Skin of body (tissue), 2 donors: Measurements from ENCODE around the gene COL4A1. TPM values are rescaled to one million over a fixed set of nuclear protein-coding genes. Genes with fewer than 3 reads are reported as not detected.
A peak's percentile ranks its signal among the peaks of the same experiment; 100 is the strongest.

Source experiments
- DNase-seq: peaks from one replicate; lab custom pipeline; 2025; lab: John Stamatoyannopoulos, UW
- total RNA-seq: library from RNA; depleted of rRNA; stranded (reverse); fragments of >200 nt; gene quantifications from one replicate; pipeline ENCODE4 v1.2.3, GENCODE V29; 2014

The COL4A1 gene
- total RNA-seq, 1 donor from 2014 or later, result 740 TPM

GRCh38 chr13:110137680-110138009 is 169.3 kb downstream of the COL4A1 start:
- DNase-seq, result peak; percentile 53

GRCh38 chr13:110136660-110137585 is 170.0 kb downstream of the COL4A1 start:
- DNase-seq, result no peak

DNA sequence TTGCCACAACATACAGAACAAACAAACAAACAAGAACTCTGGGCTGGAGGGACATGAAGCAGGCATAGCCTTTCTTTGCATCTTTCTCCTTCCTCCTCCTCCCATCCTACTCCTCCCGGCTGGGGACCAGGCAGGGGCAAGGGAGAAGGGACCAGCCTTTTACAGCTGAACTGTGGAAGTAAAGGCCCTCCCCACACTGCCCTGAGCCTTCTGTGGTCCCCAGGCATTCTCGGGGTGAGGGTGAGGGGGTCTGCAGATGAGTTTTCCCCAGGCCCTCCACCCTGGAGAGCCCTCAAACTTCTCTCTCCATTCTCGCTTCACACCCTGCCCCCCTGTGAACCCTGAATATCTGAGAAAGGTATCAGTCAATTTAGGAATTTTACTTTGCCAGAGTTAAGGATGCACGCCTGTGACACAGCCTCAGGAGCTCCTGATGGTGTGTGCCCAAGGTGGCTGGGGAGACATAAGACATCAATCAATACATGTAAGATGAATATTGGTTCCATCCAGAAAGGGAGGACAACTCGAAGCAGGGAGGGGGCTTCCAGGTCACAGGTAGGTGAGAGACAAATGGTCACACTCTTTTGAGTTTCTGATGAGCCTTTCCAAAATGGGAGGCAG is 170.9 kb downstream of the COL4A1 start:
- no peak for DNase-seq

DNA sequence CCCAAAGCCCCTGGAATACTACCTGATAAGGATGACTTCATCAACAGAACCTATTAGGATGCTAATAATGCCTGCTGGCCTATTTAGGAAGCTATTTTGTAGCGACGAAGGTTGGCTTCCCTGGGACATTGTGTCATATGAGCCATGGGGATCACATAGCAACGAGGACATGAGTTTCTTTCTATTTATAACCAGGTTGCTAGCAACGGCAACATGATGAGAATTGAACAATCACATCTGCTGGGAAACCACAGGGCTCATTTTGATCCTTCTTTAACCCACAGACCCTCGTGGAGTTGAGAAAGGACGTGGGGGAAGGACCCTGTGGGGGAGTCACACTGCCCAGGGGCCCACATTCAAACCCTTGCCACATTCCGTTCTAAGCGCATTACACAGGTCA is 172.2 kb downstream of the COL4A1 start:
- DNase-seq, result peak; percentile 38

GRCh38 chr13:110133425-110134235 is 173.3 kb downstream of the COL4A1 start:
- DNase-seq, result no peak

DNA sequence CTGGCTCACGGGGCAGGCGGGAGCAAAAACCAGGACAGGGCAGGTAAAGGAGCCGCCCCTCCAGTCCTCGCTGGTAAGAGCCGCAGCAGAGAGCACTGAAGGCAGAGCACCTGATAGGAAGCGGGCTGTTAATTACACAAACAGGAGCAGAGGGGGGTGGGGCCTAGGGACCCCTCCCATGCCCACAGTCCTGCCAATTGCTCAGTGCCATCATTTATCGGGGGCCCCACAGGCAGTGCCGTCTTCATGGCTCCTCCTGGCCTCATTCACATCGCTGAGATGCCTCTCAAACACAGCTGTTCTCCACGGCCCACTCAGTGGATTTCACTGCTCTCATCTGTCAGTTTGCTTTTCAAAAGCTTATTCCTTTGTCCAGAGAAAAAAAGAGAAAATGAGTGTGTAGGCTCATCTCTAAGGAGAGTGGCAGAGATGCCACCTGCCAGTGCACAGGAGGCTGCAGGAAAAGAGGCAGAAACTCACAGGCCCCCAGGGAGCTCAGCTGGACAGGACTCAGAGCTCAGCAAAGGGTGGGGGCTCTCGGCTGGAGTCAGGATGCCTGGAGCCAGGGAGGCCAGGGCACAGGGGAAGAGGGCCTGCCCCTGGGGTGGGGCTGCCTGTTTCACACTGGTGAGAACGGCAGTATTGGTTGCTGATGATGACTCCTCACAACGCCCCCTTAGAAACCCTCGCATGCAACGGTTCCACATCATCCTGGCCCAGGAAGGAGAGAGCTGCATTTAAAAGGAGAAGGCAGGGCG is 174.6 kb downstream of the COL4A1 start:
- DNase-seq, result no peak

DNA sequence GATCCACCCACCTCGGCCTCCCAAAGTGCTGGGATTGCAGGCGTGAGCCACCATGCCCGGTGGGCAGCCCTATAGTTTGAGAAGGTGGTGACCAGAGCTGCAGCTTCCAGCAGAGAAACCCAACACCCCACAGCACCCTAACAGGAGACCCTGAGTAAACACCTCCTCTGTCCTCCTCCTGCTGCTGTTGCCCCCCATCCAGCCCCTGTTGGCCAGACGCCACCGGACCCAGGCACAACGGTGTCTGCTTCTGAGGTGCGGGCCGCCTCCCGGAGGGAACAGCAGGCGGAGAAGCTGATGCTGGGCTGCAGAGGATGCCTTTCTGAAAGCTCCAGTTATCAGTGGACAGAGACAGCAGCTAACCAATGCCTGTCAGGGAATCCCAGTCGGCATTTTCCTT is 175.5 kb downstream of the COL4A1 start:
- DNase-seq, result no peak

- DNase-seq, result no peak
Observed at GRCh38 chr13:110130431-110130830, 176.5 kb downstream of the COL4A1 start.

DNA sequence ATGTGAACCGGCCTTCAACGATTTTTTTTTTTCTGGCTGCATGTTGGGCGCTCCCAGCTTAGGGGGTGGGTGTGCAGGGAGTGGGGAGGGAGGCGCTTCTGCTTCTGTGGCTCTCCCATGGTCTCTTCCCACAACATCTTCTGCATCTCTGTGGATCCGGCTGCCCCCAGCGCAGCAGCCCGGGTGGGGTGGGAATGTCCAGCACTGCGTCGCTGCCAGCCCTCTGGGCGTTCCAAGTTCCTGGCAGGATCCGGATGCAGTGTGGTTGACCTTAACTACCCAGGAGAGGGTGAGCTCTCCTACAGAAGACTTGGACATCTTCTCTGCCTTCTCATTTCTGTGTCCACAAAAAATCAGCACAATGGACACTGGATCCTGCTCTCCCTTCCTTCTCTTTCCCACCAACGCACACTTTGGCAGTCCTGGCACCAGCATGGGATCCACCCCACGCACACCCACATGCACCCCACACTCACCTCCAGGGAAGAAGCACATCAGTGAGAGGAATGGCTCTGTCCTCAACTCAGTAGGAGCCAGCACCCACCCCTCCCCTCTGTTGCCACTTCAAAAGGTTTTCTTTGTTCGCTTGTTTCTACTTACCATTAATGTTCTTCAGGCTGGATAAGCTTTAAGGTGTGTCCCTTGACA is 177.3 kb downstream of the COL4A1 start:
- DNase-seq, result no peak

- no peak for DNase-seq
Observed at GRCh38 chr13:110129076-110129475, 177.9 kb downstream of the COL4A1 start.

- DNase-seq, result no peak
Observed at GRCh38 chr13:110128546-110128945, 178.4 kb downstream of the COL4A1 start.

GRCh38 chr13:110127986-110128511 is 178.9 kb downstream of the COL4A1 start:
- no peak for DNase-seq

DNA sequence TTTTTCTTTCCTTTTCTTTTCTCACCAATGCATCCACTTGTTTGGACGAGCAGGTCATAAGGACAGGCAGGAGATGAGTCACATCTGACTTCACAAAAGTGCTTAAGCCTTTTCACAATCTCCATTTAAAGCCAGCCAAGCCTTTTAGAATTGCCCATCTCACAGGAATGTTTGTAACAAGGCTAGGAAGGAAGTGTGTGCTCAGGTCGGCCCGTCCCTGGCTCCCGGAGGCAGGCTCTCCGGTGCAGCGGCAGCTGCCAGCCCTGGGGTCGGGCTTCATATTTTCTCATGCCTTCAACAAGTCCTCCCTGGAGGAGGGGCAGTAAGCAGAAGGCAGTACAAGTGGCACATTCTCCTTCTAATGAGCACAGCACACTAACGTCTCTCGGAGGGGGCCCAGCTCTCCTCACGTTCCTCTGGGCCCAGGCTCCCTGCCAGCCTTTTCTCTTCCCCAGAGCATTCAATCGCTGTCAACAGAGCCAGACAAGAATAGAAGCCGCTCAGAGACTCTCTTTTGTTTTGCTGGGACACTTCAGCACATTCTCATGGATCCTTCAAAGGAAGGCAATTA is 180.5 kb downstream of the COL4A1 start:
- DNase-seq, result peak; percentile 61

GRCh38 chr13:110125613-110126272 is 181.2 kb downstream of the COL4A1 start:
- no peak for DNase-seq

GRCh38 chr13:110125157-110125556 is 181.8 kb downstream of the COL4A1 start:
- DNase-seq, result no peak

DNA sequence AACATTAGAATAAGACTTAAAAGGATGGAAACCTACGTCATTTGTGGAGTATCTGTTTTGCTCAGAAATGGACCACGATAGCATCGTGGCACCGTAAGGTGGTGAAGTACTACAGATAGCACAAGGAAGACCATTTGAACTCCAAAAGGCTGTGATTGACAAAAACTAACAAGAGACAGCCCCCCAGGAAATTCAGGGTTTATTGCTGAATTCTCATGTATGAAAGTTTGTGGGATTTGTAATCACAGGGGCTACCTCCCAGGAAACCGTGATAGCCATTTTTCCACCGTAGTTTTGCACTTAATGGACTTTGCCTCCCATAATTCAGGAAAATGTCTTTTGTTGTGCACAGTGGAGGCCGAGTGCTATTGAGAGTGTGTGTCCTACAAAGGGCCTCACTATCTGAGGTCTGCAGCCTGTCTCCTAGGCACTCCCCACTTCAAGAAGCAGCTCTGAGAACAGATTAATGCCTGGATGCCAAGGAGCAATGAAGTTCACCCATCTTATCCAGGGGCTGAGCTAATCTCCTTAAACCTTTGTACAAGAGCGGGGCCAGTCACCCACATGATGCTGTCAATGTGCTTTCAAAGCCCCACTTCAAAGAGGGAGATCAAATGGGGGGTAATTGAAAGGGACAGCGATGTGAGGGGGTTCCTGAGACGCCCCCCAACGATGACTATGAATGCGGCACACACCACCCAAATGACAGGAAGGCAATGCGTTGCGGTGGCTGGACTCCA is 182.6 kb downstream of the COL4A1 start:
- no peak for DNase-seq

- no peak for DNase-seq
Observed at GRCh38 chr13:110123041-110123809, 183.7 kb downstream of the COL4A1 start.

DNA sequence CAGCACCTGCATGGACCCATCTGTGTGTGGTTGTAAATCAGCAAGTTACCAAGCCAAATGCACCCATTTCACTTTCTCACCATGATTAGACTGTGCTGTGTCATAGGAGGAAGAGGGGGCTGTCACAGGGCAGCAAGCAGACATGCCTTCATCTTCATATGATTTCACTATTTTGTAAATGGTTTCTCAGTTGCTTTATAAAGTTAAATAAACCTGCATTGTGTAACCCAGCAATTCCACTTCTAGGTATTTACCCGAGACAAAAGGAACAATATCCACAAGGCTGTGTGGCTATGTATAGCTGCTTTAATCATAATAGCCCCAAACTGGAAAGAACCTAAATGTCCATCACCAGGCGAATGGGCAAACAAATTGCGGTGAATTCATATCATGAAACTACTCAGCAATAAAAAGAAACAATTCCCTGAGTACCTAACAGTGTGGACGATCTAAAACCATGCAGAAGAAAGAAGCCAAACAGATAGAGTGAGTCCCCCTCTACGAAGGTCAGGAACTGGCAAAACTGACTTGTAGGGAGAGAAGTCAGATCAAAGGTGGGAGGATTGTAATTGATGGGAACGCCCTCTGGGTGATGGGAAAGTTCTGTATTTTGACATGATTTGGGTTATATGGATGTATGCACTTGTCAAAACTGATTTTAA is 185.4 kb downstream of the COL4A1 start:
- no peak for DNase-seq
